Left lung (tissue), 10 donors: ENCODE results near the gene ZMYM2. TPM values are rescaled to one million over a fixed set of nuclear protein-coding genes. Genes with fewer than 3 reads are reported as not detected.
A peak's percentile ranks its signal among the peaks of the same experiment; 100 is the strongest.

Experiments
- ATAC-seq: fragments of 200-7000 bp; cut with Tn5 transposase; one replicate; pipeline ENCODE4 v1.9.1; 2020; ENCODE audit warnings: moderate library complexity
- DNase-seq, 4 donors: peaks; one replicate each; pipeline ENCODE4 v3.0.0-alpha.2; 2013 to 2020
- H3K27ac ChIP-seq, 2 donors: fragments of 200-600 bp; sonication (generic) in 1 of 2; one replicate each; pipeline versions ENCODE4 v1.5.0 to v1.8.0; 2020 to 2021
- H3K27me3 ChIP-seq, 2 donors: fragments of 200-600 bp; sonication (generic) in 1 of 2; one replicate each; pipeline versions ENCODE4 v1.5.0 to v1.8.0; 2020 to 2021
- H3K36me3 ChIP-seq, 2 donors: fragments of 200-600 bp; sonication (generic) in 1 of 2; one replicate each; pipeline versions ENCODE4 v1.5.0 to v1.8.0; 2020 to 2021
- H3K4me1 ChIP-seq, 2 donors: fragments of 200-600 bp; one replicate each; pipeline ENCODE4 v1.8.0; 2021
- H3K4me3 ChIP-seq, 2 donors: fragments of 200-600 bp; sonication (generic) in 1 of 2; one replicate each; pipeline versions ENCODE4 v1.5.0 to v1.8.0; 2020 to 2021; ENCODE audit warnings: mild to moderate bottlenecking in 1 of 2
- H3K9me3 ChIP-seq, 2 donors: fragments of 200-600 bp; sonication (generic) in 1 of 2; one replicate each; pipeline versions ENCODE4 v1.5.0 to v1.8.0; 2020 to 2021
- CTCF ChIP-seq, 2 donors: fragments of 200-600 bp; sonication (generic) in 1 of 2; IDR thresholded peaks; one replicate each; pipeline versions ENCODE4 v1.5.0 to v1.8.0; 2021; ENCODE audit warnings: antibody characterized with exemption in 2 of 2
- intact Hi-C, 2 donors: fragments of 100-400 bp; cut with DNase I; formaldehyde crosslinking; loops; one replicate each; pipeline versions ENCODE4 v1.11.2 to v1.14.2; 2022
- polyA plus RNA-seq, 6 donors: library from polyadenylated mRNA; unstranded; fragments of 120-200 nt; gene quantifications; one replicate each; pipeline ENCODE4 v1.2.1, GENCODE V29; 2013; ENCODE audit not compliant: insufficient read length in 6 of 6
- total RNA-seq, 2 donors: library from RNA; stranded (reverse); fragmentation: NEBNext Ultra II Directional; extraction: Animal tissue kit (Norgen Biotek cat#: 25700); gene quantifications; one replicate each; pipeline ENCODE4 v1.2.1, GENCODE V29; 2021
- donor health status: DM: no; HTN: yes; CAD: no.
- donor health status: DM: no; HTN: no; CAD: no.

Gene ZMYM2
- total and polyA plus RNA-seq, 8 donors = 64.8 to 153 (median 122) TPM

GRCh38 chr13:20131057-20131832, 172.7 kb downstream of the ZMYM2 start:
- H3K27ac ChIP-seq = no peak overlapping the region
- intact Hi-C loops = no loop called here
- H3K4me1 ChIP-seq = peaks cover 6 to 22% of the 10 kb centered on the region in 2 donors
- no peaks in the 10 kb centered on the region for H3K36me3 ChIP-seq
- TF ChIP-seq CTCF (IDR thresholded peaks at IDR 0.05) = no peak
- DNase-seq (no peak), ATAC-seq (no peak)
- H3K9me3 ChIP-seq = no peaks in the 10 kb centered on the region
- H3K27me3 ChIP-seq = peaks cover 12 to 85% of the 10 kb centered on the region in 2 donors
- no peak overlapping the region for H3K4me3 ChIP-seq

DNA sequence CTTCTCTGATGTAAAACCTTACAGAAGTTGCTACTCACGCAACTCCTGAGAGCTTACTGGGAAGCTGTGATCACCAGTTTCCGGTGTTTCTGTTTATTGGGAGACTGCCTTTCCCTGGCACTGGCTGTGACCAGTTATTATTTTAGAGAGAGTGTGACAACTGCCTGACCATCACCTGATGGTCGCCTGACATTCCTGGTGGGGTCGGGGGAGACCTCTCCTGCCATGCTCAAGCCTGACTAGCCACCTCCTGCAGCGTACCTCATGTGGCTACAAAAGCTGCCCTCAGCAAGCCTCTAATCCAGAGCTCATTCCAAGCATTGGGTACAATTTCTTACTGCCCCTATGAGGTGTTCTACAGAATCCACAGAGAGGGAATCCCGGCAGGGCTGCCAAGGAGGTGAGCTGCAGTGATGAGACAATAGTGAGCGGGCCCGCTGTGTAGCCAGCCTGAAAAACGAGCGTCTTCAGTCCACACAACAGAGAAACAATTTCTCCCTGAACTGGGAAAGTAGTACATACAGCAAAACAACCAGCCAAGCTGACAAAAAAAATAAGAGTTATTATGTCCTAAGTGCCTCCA, 173.6 kb downstream of the ZMYM2 start:
- peaks cover 21 to 86% of the 10 kb centered on the region in 2 donors for H3K27me3 ChIP-seq
- DNase-seq (no peak), ATAC-seq (no peak)
- intact Hi-C loops = no loop called here
- no peak overlapping the region for H3K4me3 ChIP-seq
- no peak for TF ChIP-seq CTCF (IDR thresholded peaks at IDR 0.05)
- no peak overlapping the region for H3K27ac ChIP-seq
- no peaks in the 10 kb centered on the region for H3K9me3 ChIP-seq
- peaks cover 6 to 19% of the 10 kb centered on the region in 2 donors for H3K4me1 ChIP-seq
- no peaks in the 10 kb centered on the region for H3K36me3 ChIP-seq

GRCh38 chr13:20134732-20135131, 176.2 kb downstream of the ZMYM2 start:
- H3K9me3 ChIP-seq = no peaks in the 10 kb centered on the region
- no peaks in the 10 kb centered on the region for H3K4me1 ChIP-seq
- ATAC-seq (no peak), DNase-seq (no peak)
- H3K27ac ChIP-seq = no peak overlapping the region
- no peaks in the 10 kb centered on the region for H3K36me3 ChIP-seq
- TF ChIP-seq CTCF (IDR thresholded peaks at IDR 0.05) = no peak
- no peak overlapping the region for H3K4me3 ChIP-seq
- intact Hi-C loops = no loop called here
- peaks cover 26 to 84% of the 10 kb centered on the region in 2 donors for H3K27me3 ChIP-seq

GRCh38 chr13:20136781-20137703, 178.5 kb downstream of the ZMYM2 start:
- no peaks in the 10 kb centered on the region for H3K36me3 ChIP-seq
- TF ChIP-seq CTCF (IDR thresholded peaks at IDR 0.05) = peak in 1 of 2 donors; percentile 14
- peak in 1 of 4 donors; percentile 87 for DNase-seq
- H3K4me3 ChIP-seq = no peak overlapping the region
- peaks cover 44 to 90% of the 10 kb centered on the region in 2 donors for H3K27me3 ChIP-seq
- H3K27ac ChIP-seq = no peak overlapping the region
- H3K9me3 ChIP-seq = no peaks in the 10 kb centered on the region
- H3K4me1 ChIP-seq = no peaks in the 10 kb centered on the region
- intact Hi-C loops = no loop called here
- ATAC-seq = peak; percentile 94
